ENCODE data around the gene P3H2. TPM values are rescaled to one million over a fixed set of nuclear protein-coding genes. Genes with fewer than 3 reads are reported as not detected.
"Not testable (repeated sequence)": the region's sequence is repeated elsewhere in the genome, so short reads cannot be mapped to it uniquely, and the experiment has no call there.

P3H2 gene
- total and polyA plus RNA-seq, 7 donors = 0.24 to 3.4 (median 1.2) TPM

- DNase-seq = no peak
- no peak overlapping the region for H3K27ac ChIP-seq
Observed at GRCh38 chr3:189964623-189965332, 155.9 kb downstream of the P3H2 start.

GRCh38 chr3:189962466-189962865 lies 158.2 kb downstream of the P3H2 start:
- Histone ChIP-seq H3K4me3 (no peak overlapping the region), H3K9me3 (no peaks in the 10 kb centered on the region), H3K4me1 (no peaks in the 10 kb centered on the region), H3K27ac (no peak overlapping the region), H3K36me3 (ENCODE audit: insufficient read depth in 1 of 2, low read depth in 1 of 2) (no peaks in the 10 kb centered on the region), H3K27me3 (ENCODE audit: insufficient read depth in 3 of 3, low read length in 2 of 3) (no peaks in the 10 kb centered on the region)
- intact Hi-C loops (cut with DNase I) = loop anchor here (5.0 to 10.0 kb wide), 2 partner anchors 360 to 462 kb away; partner anchors contain the start of gene CLDN1 (in 1 of the 2)
- WGBS, 3 donors = 95 to 99% (median 98%) methylated on average over 4 of the region's 4 CpGs
- TF ChIP-seq CTCF (IDR thresholded peaks at IDR 0.05) = no peak
- ATAC-seq = no peak
- DNase-seq = no peak

More at GRCh38 chr3:189964623-189965332, 155.9 kb downstream of the P3H2 start:
- 78 to 87% (median 78%) methylated on average over 9 of the region's 9 CpGs for WGBS, 3 donors
- H3K9me3 ChIP-seq = no peaks in the 10 kb centered on the region
- no peaks in the 10 kb centered on the region for H3K4me1 ChIP-seq
- intact Hi-C loops (cut with DNase I) = loop anchor here (5.0 to 10.0 kb wide), 3 partner anchors 358 to 733 kb away; partner anchors contain the start of gene CLDN1 (in 2 of the 2)
- no peaks in the 10 kb centered on the region for H3K36me3 ChIP-seq (ENCODE audit: insufficient read depth in 1 of 2, low read depth in 1 of 2)
- no peak for TF ChIP-seq CTCF (IDR thresholded peaks at IDR 0.05)
- no peaks in the 10 kb centered on the region for H3K27me3 ChIP-seq (ENCODE audit: insufficient read depth in 3 of 3, low read length in 2 of 3)
- ATAC-seq = no peak
- H3K4me3 ChIP-seq = no peak overlapping the region

GRCh38 chr3:189961522-189962161 lies 159.1 kb downstream of the P3H2 start:
- intact Hi-C loops (cut with DNase I) = loop anchor here (5.0 to 10.0 kb wide), 2 partner anchors 361 to 463 kb away; partner anchors contain the start of gene CLDN1 (in 1 of the 2)
- H3K9me3 ChIP-seq = no peaks in the 10 kb centered on the region
- TF ChIP-seq CTCF (IDR thresholded peaks at IDR 0.05) = peak; percentile 91
- no peaks in the 10 kb centered on the region for H3K4me1 ChIP-seq
- ATAC-seq = peak; percentile 74 to 95 (median 87)
- no peak overlapping the region for H3K27ac ChIP-seq
- DNase-seq = peak; percentile 70 to 76
- H3K27me3 ChIP-seq (ENCODE audit: insufficient read depth in 3 of 3, low read length in 2 of 3) = no peaks in the 10 kb centered on the region
- 3 to 5% (median 4%) methylated on average over 8 of the region's 8 CpGs for WGBS, 3 donors
- H3K36me3 ChIP-seq (ENCODE audit: insufficient read depth in 1 of 2, low read depth in 1 of 2) = no peaks in the 10 kb centered on the region
- H3K4me3 ChIP-seq = no peak overlapping the region

GRCh38 chr3:189961086-189961485 lies 159.6 kb downstream of the P3H2 start:
- intact Hi-C loops (cut with DNase I) = loop anchor here (5.0 to 10.0 kb wide), 2 partner anchors 361 to 464 kb away; partner anchors contain the start of gene CLDN1 (in 1 of the 2)
- not testable (repeated sequence) for H3K9me3 ChIP-seq; H3K27me3 ChIP-seq (ENCODE audit: insufficient read depth in 3 of 3, low read length in 2 of 3); H3K4me1 ChIP-seq; ATAC-seq; H3K36me3 ChIP-seq (ENCODE audit: insufficient read depth in 1 of 2, low read depth in 1 of 2); H3K4me3 ChIP-seq; H3K27ac ChIP-seq; DNase-seq
- 63 to 73% (median 66%) methylated on average over 9 to 10 of the region's 10 CpGs for WGBS, 3 donors
